NCI-H748 (cell line): ENCODE data around the gene FAM78B.

Source experiments
- DNase-seq: peaks from one replicate; lab custom pipeline; 2025; ENCODE audit not compliant: unreplicated experiment; lab: John Stamatoyannopoulos, UW

Gene FAM78B

DNA sequence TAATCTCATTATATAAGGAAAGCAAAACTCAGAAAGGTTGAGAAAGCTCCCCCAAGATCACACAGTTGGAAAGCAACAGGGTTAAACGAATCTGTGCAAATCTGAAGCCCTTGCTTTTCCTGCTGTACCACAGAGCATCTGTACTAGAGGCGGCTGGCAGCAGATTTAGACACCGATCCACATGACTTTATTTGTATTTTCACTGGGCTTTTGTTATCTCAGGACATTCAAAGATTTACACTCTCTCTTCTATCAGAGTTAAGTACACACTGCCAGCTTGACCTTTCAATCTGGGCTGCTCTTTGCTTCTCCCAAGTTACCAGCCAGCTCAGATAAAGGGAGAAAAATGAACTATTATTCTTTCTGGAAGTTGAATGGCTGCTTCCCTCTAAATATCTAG lies 146.6 kb downstream of the FAM78B start:
- DNase-seq = no peak
